HG02981 (cell line): ENCODE measurements around the gene ADAMTS2.

Experiments used
- ATAC-seq: cut with Tn5 transposase; IDR thresholded peaks from one replicate; pipeline ENCODE4 v1.9.1; 2021; ENCODE audit warnings: mild to moderate bottlenecking, moderate library complexity; ENCODE audit not compliant: unreplicated experiment

Gene ADAMTS2

DNA sequence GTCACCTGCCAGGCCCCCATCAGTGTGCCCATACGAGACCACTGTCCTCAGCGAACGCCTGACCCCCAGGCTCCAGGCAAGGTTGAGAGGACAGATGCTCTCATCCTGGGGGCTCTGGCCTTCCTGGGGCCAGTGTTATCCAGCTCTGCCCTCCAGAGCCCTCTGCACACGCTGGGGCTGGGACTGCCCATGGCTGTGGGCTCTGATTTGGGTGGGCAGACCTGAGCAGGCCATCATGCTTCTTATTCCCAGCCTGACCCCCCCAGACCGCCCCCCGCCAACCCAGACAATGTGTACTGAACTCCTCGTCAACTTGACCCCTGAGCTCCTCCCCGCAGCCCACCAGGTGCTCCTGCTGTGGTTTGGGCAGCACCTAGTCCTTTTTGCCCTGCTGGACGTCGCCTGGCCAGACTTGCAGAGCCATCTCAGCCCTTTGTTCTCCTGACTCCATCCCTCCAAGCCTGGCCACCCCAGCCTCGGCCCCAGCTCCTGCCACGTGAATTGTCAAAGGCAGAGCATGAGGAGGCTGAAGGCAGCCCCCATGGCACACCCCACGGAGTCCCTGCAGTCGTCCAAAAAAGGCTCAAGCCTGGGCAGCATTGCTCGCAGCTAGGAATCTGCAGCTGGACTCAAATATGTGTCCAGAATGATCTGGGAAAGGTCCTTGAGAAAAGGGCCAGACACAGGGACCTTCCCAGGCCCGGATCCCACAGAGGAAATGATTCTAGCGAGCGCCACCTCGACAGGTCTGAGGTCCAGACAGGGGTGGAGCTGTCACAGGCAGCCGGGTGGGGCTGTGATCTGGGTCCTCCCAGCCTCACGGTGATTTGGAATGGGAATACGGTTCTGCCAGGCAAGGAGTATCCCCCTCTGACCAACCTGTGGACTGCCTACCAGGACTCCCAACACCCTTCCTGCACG is 87.0 kb downstream of the ADAMTS2 start:
- ATAC-seq: no peak

DNA sequence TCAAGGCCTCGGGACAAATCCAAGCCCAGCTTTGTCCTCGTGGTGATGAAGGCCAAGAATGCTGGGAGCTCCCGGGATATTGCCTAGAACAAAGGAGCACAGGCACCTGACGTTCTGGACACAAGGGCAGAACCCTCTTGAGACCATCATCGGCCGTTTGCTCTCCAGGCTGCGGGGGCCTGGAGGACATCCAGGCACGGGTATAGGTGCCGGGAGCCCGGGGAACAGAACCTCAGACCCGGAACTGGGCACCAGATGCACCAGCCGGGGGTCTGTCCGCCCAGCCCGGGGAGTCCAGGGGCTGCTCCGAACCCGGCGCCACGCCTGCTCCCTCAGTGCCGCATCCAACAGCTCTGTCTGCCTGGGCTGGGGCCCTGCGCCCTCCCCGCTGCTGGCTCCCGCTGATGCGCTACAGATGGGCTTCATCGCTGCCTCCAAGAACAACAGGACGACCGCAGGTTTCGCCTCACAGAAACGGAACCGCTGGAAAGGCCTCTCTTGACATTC is 88.0 kb downstream of the ADAMTS2 start:
- ATAC-seq: no peak

DNA sequence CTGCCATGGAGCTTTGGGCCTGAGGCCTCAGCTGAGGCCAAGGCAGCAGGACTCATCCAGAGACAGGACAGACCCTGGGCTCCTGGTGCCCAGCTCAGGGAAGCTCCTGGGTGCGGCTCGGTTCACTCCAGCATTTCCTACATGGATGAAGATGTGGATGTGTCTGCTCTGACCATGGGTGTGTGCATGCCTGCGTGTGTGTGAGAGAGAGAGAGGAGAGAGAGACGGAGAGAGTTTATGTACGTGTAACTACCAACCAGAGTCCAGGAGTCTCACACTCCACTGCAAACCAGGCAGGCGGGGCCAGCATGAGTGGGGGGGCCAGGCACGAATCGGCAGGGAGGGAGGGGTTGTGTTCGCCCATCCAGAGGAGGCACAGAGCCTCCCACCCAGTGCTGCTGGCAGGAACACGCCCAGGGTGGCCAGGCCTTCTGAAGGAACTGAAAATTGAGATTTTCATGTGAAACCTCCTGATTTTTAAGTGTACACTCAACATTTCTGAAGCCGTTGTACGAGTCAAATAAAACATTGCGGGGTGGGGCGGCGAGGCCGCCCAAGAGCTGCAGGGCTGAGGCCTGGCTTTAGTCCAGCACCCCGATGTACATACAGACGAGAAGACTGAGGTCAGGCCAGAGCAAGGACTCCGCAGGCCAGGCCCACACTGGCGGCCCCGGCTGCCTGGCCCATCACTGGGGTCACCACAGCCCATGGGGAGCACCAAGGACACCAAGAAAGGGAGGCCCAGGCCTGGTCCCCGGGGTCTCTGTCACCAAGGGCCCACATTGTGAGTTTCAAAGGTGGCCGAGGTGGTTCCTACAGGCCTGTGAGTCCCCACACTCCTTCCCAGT is 88.7 kb downstream of the ADAMTS2 start:
- ATAC-seq: no peak

DNA sequence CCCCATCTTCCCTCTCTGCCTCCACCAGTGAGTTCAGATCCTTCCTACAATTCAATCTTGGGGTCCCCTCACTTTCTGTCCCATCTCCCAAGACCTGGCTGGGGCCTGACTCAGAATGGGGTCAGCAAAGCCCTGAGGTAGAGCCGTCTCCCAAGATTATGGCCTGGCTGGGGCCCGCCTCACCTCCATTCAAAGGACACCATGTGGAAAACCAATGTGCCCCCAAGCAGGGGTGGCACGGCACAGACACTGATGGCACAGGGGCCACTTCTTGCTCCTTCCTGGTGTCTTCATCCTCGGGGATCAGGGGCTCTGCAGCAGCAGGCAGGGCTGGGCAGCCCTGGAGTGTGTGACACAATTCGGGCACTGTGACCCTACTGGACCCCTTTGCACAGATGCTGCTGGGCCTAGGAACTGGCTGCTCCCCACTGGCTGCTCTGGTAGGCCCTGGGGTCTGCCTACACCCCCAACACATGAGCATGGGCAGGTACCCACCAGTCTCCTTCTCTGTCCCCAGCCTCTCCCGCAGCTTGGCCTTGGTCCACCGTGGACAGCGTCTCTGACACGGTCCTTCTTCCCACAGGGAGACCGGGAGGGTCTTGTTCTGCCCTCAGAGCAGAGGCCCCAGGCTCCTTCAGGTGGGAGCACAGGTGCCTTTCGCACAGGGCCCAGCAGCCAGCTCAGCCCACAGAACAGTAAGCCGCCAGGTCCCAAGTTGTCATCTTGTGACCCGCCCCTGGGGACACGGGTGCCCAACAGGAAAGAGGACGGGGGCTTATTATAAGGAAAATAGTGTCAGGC is 89.5 kb downstream of the ADAMTS2 start:
- no peak for ATAC-seq

DNA sequence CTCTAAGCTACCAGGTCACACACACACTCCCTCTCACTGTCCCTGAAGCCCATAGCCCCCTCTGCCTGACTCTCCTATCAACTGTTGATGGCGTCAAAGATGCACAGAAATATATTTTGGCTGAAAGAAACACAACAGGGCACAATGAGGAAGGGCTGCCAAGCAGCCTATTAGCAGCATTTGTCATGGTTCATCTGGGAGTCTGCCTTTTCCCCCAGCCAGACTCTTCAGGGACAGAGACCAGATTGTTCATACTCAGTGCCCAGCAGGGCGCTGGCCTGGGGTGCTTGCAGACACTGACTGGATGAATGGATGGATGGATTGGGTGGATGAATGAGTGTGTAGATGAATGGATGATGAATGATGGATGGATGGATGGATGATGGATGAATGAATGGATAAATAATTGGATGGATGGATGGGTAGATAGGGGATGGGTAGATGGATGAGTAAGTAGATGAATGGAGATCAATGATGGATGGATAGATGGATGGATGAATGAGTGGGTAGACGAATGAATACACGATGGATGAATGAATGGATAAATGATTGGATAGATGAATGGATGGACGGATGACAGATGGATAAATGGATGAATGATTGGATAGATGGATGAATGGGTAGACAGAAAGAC is 90.5 kb downstream of the ADAMTS2 start:
- no peak for ATAC-seq

DNA sequence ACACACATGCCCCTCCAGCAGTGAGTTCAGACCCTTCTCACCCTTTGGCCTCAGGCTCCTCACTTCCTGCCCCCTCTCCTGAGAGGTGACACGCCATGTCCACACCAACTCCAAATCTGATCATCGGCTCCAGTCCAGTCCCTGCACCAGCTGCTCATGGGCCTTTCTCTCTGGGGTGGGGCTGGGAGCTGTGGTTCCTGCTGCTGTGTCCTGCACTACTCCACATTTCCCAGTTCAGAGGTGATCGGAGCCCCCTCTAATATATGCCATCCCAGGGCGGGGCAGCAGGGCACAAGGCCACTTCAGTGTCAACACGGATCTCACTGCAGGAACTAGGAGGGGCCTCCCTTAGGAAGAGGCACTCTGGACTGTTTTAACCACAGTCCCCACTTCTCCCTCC is 91.5 kb downstream of the ADAMTS2 start:
- no peak for ATAC-seq

DNA sequence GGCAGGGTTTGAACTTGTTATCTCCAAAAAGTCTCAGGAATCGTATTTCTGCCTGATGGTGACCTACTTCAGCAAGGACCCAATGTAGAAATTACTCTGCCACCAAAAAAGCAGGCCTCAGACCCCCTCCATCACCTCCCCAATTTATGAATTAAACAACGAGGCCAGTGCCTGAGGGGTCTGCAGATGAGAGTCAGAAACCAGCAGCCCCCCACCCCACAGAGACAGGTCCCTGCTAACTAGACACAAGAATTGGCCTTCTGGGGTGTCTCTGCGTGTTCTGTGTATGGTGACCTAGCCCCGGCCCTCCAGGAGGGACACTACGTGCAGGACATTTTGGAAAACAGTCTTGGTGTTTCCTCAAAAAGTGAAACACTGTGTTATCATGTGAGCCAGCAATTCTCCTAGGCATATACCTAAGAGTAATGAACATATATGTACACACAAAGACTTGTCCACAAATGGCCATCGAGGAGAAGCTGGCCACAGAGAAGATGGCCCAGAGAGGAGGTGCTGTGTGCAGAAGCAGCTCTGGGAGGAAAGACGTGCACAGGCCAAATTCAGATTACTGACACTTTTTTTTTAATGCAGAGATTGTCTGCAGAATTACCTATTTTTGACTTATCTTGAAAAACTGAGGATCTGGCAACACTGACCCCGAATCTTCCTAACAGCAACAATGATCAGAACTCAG is 93.8 kb downstream of the ADAMTS2 start:
- ATAC-seq: no peak

DNA sequence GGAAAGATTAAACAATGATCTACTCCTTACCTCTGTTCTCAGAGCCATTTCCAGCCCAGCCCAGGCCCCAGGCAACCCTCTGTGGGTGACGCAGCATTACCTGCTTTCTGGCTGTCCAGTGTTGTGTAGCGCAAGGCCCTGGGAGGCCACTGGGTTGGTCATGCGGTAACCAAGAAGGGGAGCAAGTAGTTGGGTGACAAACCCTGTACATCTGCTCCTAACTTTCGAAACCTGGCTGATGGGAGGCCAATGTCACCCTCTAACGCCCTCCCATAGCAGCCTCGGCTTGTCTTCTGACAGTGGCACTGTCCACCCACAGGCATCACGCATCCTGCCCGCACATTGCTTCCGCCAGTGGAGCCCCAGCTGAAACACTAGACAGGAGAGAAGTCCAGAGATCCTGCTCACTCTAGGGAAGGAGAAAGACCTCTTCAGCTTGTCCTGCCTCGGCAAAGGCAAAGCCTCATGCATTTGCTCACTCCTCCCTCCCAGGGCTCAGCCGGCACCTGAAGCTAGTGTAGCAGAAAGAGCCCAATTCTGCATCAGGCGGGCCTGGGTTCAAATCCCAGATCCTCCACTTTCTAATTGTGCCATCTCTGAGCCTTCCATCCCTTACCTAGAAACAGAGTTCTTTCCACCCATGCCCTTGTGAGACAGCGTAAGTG is 94.6 kb downstream of the ADAMTS2 start:
- ATAC-seq: no peak

DNA sequence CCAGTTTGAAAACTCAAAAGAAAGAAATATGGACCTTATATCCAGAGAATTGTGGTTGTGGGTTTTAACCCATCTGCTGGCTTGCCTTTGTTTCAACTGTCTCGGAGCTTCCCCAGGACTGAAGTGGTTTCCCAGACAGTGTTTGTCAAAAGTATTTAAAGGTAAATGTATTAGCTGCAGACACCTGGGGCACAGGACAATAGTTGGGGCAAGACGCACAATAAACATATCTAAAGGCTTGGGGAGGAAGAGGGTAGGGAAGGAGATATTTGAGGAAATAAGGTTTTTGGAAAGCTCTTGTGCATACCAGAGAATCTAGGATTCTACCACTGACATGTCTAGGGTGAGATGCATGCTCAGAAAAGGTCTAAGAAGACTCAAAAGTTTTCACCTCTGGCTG is 99.0 kb downstream of the ADAMTS2 start:
- no peak for ATAC-seq

DNA sequence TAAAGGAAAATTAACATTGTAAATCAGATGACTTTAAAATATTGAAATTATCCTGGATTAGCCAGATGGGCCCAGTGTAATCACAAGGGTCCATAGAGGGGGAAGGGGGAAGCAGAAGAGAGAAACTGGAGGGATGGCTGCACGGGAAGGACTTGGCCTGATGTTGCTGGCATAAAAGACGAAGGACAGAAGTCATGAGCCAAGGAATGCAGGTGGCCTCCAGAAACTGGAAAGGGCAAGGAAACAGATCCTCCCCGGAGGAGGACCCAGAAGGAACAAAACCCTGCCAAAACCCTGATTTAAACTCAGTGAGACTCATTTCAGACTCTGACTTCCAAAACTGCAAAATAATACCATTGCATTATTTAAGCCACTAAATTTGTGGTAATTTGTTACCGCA is 100.2 kb downstream of the ADAMTS2 start:
- ATAC-seq: no peak

DNA sequence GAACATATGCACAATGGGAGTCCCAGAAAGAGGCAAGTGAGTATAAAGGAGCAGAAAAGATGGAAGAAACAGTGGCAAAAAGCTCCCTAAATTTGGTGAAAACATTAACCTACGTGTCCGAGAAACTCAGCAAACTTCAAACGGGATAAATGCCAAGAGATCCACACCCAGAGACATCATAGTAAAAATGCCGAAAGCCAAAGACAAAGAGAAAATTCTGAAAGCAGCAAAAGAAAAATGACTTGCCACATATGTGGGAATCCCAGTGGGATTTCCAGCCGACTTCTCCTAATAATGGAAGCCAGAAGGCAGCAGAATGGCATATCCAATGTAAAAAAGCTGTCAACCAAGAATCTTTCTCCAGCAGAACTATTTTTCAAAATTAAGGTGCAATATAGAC is 101.2 kb downstream of the ADAMTS2 start:
- no peak for ATAC-seq

DNA sequence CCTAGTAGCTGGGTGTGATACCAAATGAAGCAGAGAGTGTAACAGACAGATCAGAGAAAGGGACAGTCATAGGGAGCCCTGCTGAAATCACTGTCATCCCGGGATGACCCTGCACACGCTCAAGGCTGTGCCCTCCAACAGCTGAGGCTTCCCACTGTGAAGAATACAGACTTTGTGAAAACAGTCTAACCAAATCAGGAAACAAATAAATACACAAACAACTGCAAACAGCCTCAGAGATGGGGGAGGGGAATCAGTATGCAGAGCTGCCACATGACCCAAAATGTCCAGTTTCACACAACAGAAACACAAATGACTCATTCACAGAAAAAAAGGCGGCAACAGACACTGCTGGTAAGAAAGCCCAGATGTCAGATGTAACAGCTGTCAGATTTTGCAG is 101.9 kb downstream of the ADAMTS2 start:
- no peak for ATAC-seq

DNA sequence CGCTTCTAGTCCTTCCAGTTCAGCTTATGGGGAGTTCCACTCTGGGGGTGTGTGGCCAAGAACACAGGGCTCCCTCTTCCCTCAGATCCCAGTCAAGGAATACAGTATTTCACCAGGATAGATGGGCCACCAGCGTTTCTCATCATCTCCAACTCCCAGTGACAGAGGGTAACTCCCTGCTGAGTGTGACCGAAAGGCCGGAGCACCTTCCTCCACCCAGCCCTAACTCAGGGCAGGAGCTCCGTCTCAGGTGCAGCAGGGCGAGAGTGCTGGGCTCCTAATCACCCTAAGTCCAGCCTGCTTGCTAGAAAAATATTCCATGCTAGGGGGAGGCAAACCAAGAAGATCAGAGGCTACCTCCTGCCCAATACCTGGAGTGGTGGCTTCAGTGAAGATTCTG is 102.6 kb downstream of the ADAMTS2 start:
- ATAC-seq: no peak

DNA sequence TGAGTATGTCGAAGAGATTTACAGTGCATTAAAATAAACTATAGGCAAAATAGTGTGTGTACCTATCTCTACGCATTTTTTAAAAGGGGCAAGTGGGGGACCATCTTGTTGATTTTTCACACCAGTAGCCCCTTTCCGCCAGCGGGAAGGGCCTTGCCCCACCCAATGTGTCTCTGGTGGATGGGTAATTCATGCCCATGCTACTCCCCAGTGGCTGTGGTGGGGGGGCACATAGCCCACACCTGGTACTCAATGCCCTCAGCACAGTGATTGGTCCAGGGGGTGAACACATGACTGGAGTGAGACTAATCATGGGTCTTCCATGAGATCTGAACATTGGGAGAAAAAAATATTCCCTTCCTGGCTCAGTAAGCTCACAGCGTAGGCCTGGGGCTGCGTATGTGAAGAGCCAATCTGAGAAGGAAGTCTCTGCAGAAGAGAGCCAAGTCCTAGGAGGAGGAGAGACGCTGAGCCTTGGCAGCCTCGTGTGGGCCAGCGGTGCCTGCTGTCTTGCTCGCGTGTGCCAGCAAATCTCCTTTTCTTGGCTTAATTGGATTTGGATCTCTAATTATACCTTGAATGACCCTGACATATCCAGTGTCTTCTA is 103.4 kb downstream of the ADAMTS2 start:
- ATAC-seq: no peak

DNA sequence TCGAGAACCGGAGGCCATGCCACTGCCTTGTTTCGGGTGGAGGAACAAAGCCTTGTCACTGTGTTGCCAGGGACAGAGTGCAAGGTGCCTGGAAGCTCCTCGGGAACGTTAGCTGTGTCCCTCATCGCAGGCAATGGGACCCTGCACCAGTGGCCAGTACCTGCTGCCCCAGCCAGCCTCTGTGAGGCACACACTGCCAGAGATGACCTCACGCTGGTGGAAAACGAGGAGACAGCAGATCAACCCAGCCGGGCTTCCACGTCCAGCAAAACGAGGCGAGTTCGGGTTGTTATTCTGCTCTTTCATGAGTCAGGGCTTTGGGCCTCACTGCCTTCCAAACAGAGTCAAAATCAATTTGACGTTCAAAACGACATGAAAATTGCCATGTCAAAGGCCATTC is 104.1 kb downstream of the ADAMTS2 start:
- ATAC-seq: no peak

DNA sequence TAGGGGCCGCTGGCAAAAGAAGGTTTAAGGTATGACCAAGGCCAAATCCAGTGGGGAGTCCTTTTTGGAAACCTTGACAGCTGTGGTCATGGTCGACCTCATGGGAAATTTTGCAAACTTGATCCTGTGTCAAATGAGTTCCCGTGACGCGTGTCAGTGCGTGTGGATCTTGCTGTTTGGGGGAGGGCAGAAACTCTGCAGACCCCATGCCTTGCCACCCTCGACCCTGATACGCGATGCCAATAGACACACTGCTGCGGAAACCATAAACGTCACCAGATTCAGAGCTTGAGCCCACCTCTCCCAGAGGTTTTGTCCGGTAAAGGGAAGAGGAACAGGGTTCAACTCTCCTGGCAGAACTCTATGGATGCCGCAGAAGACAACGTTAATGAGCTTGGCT is 104.7 kb downstream of the ADAMTS2 start:
- ATAC-seq: no peak

DNA sequence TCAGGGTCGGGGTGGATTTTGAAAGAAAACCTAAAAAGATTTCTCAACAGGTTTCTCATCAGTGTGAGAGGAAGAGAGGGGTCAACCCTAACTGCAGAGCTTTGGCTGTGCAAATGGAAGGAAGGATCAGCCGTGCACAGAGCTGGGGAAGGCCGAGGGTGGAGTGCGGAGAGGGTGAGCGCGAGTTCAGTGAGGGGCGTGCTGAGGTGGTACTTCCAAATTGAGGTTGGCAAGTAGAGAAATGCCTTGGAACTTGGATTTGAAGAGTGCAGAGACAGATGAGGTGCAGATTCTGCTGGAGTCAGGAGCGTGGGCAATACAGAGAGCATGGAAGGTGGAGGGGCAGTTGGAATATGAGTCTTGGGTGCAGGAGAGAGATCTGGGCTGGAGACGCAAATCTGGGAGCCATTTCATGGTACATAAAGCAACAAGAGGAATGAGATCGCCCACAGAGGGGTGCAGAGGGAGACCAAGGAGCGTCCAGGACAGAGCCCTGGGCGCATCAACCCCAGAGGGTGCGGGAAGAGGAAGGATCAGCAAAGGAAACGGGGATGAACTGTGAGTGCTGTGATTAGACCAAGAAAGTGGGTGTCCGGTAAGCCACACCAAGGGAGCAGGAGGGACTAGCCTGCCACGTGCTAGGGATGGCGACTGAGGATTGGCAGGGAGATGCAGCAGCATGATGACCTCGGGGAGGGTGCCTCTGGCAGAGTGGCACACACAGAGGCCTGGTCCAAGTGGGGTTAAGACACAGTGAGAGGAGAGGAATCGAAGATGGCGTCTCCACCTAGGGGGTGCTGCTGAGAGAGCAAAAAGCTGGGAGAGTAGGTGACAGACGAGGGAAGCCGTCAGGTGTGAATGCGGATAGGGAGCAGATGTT is 105.8 kb downstream of the ADAMTS2 start:
- ATAC-seq: no peak

DNA sequence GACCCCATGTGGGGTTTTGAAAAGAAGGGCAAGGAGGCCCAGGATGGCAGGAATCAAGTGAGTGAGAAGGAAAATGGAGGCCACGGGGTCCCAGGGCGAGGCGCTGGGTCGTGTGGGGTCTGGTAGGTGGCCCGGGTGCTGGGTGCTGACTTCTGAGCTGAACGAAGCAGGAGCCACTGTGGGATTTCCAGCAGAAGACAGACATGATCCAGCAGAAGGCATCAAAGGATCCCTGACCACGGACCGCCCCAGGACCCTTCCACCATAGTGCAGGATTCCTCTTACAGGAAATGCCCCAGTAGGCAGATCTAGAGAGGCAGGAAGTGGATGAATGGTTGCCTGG is 106.7 kb downstream of the ADAMTS2 start:
- ATAC-seq: no peak
